ENCODE results near the gene MPDZ. TPM values are rescaled to one million over a fixed set of nuclear protein-coding genes. Genes with fewer than 3 reads are reported as not detected.

Gene MPDZ, protein sequence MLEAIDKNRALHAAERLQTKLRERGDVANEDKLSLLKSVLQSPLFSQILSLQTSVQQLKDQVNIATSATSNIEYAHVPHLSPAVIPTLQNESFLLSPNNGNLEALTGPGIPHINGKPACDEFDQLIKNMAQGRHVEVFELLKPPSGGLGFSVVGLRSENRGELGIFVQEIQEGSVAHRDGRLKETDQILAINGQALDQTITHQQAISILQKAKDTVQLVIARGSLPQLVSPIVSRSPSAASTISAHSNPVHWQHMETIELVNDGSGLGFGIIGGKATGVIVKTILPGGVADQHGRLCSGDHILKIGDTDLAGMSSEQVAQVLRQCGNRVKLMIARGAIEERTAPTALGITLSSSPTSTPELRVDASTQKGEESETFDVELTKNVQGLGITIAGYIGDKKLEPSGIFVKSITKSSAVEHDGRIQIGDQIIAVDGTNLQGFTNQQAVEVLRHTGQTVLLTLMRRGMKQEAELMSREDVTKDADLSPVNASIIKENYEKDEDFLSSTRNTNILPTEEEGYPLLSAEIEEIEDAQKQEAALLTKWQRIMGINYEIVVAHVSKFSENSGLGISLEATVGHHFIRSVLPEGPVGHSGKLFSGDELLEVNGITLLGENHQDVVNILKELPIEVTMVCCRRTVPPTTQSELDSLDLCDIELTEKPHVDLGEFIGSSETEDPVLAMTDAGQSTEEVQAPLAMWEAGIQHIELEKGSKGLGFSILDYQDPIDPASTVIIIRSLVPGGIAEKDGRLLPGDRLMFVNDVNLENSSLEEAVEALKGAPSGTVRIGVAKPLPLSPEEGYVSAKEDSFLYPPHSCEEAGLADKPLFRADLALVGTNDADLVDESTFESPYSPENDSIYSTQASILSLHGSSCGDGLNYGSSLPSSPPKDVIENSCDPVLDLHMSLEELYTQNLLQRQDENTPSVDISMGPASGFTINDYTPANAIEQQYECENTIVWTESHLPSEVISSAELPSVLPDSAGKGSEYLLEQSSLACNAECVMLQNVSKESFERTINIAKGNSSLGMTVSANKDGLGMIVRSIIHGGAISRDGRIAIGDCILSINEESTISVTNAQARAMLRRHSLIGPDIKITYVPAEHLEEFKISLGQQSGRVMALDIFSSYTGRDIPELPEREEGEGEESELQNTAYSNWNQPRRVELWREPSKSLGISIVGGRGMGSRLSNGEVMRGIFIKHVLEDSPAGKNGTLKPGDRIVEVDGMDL (N-terminal part only)
- total RNA-seq (2014; rRNA removed; shearing (Covaris generic); ENCODE audit: low replicate concordance), result not detected in 2 replicates

DNA sequence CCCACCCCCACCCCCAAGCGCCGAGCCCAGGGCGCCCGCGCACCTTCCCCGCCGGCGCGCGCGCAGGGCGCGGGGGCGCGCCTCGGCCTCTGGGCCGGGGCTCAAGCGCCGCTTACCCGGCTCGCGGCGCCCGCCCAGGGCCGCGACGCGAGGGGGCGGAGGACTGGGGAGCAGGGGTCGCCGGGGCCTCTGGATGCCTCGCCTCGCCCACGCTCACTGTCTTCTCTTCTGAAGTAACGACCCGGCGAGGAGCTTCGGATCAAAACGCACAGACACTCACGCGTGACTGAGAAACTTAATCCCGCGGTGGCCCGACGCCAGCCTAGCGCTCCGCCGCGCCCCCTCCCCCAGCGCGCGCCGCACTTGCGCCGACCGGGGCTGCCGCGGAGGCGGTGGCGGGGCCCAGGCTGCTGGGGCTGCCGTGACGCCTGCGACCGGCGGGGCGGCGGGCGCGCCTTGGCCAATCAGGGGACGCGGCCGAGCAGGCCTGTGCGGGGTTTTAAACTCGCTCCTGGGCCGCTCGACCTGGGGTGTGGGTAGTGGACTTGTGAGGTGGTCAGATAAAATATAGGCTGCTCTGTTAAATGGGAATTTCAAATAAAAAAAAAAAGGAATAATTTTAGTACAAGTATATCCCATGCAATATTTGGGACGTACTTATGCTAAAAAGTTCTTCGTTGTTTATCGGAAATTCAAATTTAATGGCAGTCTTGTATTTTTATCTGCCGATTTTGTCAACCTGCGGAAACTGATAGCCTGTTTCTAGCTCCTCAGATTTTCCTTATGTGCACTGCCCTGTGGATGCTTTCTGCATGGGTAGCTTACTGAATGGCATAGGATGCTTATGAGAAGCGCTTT, at the start of gene MPDZ:
Gene MPDZ (minus strand): TSS at position 409 of the 858 bp plus-strand sequence. CDS start 29,377 bp downstream, outside the sequence.
- no peaks in the 10 kb centered on the region for H3K9me3 ChIP-seq (ENCODE audit: low read length)
- H2AFZ ChIP-seq (ENCODE audit: low read length), result no peak within 1 kb of the TSS
- no peak within 1 kb of the TSS for H3K9ac ChIP-seq (ENCODE audit: low read length)
- no peak within 1 kb of the TSS for H3K4me2 ChIP-seq (ENCODE audit: low read depth, low read length, poor library complexity, severe bottlenecking)
- H3K27me3 ChIP-seq (ENCODE audit: low read length), result no peaks in the 10 kb centered on the region
- no peak for DNase-seq
- no peaks in the 10 kb centered on the region for H3K36me3 ChIP-seq (ENCODE audit: insufficient read depth, low read length)
- H4K20me1 ChIP-seq (ENCODE audit: insufficient read depth, low read depth, low read length), result no peaks in the 10 kb centered on the region
- H3K9me2 ChIP-seq (replicated peaks; ENCODE audit: insufficient read depth, low read length), result no peaks in the 10 kb centered on the region
- H3K79me2 ChIP-seq (ENCODE audit: low read length), result no peaks in the 10 kb centered on the region
- H3K4me1 ChIP-seq (ENCODE audit: low read length), result no peaks in the 10 kb centered on the region
- H3K4me3 ChIP-seq (ENCODE audit: low read length), result no peak within 1 kb of the TSS
- no peak within 1 kb of the TSS for H3K27ac ChIP-seq (ENCODE audit: low read length)

- H3K79me2 ChIP-seq (ENCODE audit: low read length), result no peaks in the 10 kb centered on the region
- no peak overlapping the region for H3K9ac ChIP-seq (ENCODE audit: low read length)
- H3K4me3 ChIP-seq (ENCODE audit: low read length), result no peak overlapping the region
- no peak overlapping the region for H2AFZ ChIP-seq (ENCODE audit: low read length)
- H3K4me2 ChIP-seq (ENCODE audit: low read depth, low read length, poor library complexity, severe bottlenecking), result no peak overlapping the region
- no peaks in the 10 kb centered on the region for H3K27me3 ChIP-seq (ENCODE audit: low read length)
- H4K20me1 ChIP-seq (ENCODE audit: insufficient read depth, low read depth, low read length), result no peaks in the 10 kb centered on the region
- no peaks in the 10 kb centered on the region for H3K9me3 ChIP-seq (ENCODE audit: low read length)
- no peaks in the 10 kb centered on the region for H3K9me2 ChIP-seq (replicated peaks; ENCODE audit: insufficient read depth, low read length)
- no peak for DNase-seq
- H3K36me3 ChIP-seq (ENCODE audit: insufficient read depth, low read length), result no peaks in the 10 kb centered on the region; the same call in 1 of the 2 replicates
- H3K27ac ChIP-seq (ENCODE audit: low read length), result no peak overlapping the region
- H3K4me1 ChIP-seq (ENCODE audit: low read length), result no peaks in the 10 kb centered on the region
Measured at GRCh38 chr9:13324988-13325387, 45.5 kb upstream of the MPDZ start.

DNA sequence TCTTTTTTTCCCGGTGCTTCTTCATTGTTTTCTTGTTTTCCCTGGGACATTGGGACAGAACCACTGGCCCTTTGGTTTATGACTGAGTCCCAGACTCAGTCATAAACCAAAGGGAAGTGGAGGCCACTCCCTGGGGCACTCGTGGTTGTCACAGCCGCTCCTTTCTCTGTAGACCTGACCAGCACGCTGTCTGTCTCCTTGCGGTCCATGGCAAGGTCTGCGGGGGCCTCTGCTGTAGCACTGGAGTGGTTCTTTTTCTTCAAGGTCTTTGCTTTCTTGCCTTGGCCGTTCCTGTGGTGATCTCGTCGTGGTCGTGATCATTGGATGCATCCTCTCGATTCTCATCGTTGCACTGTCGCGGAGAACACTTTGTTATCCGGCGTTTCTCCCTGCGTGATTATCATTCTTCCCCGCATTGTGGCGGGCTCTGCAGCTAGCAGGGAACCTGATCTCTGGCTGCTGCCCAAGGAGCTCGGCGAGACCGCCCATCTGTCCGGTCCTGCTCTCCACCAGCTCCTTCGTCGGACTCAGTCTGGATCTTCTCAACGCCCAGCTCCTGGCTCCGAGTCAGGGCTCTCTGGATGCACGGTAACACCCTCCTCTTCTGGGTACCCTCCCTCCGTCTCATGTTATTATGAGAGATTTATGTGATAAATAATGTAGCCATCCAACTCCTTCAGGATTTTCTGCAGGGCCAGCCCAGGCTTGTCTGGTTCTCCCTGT, 43.5 kb upstream of the MPDZ start:
- Histone ChIP-seq H3K4me2 (ENCODE audit: low read depth, low read length, poor library complexity, severe bottlenecking) (no peak overlapping the region), H3K4me3 (ENCODE audit: low read length) (no peak overlapping the region), H2AFZ (ENCODE audit: low read length) (no peak overlapping the region), H3K9ac (ENCODE audit: low read length) (no peak overlapping the region), H3K9me2 (replicated peaks; ENCODE audit: insufficient read depth, low read length) (no peaks in the 10 kb centered on the region), H3K27ac (ENCODE audit: low read length) (no peak overlapping the region), H3K9me3 (ENCODE audit: low read length) (no peaks in the 10 kb centered on the region; the same call in 1 of the 2 replicates), H3K79me2 (ENCODE audit: low read length) (no peaks in the 10 kb centered on the region), H4K20me1 (ENCODE audit: insufficient read depth, low read depth, low read length) (no peaks in the 10 kb centered on the region), H3K36me3 (ENCODE audit: insufficient read depth, low read length) (no peaks in the 10 kb centered on the region; the same call in 1 of the 2 replicates), H3K27me3 (ENCODE audit: low read length) (no peaks in the 10 kb centered on the region), H3K4me1 (ENCODE audit: low read length) (no peaks in the 10 kb centered on the region)
- DNase-seq, result no peak

GRCh38 chr9:13318027-13318426, 38.5 kb upstream of the MPDZ start:
- no peaks in the 10 kb centered on the region; the same call in 1 of the 2 replicates for H3K36me3 ChIP-seq (ENCODE audit: insufficient read depth, low read length)
- no peaks in the 10 kb centered on the region for H3K4me1 ChIP-seq (ENCODE audit: low read length)
- no peaks in the 10 kb centered on the region for H4K20me1 ChIP-seq (ENCODE audit: insufficient read depth, low read depth, low read length)
- no peaks in the 10 kb centered on the region; the same call in 1 of the 2 replicates for H3K9me3 ChIP-seq (ENCODE audit: low read length)
- no peak overlapping the region for H3K4me2 ChIP-seq (ENCODE audit: low read depth, low read length, poor library complexity, severe bottlenecking)
- H3K4me3 ChIP-seq (ENCODE audit: low read length), result no peak overlapping the region
- H3K27me3 ChIP-seq (ENCODE audit: low read length), result no peaks in the 10 kb centered on the region
- no peak overlapping the region for H3K27ac ChIP-seq (ENCODE audit: low read length)
- no peak overlapping the region for H2AFZ ChIP-seq (ENCODE audit: low read length)
- H3K9ac ChIP-seq (ENCODE audit: low read length), result no peak overlapping the region
- DNase-seq, result no peak
- H3K9me2 ChIP-seq (replicated peaks; ENCODE audit: insufficient read depth, low read length), result no peaks in the 10 kb centered on the region
- no peaks in the 10 kb centered on the region for H3K79me2 ChIP-seq (ENCODE audit: low read length)

GRCh38 chr9:13296972-13297371, 17.5 kb upstream of the MPDZ start:
- Histone ChIP-seq H3K4me2 (ENCODE audit: low read depth, low read length, poor library complexity, severe bottlenecking) (no peak overlapping the region), H3K4me3 (ENCODE audit: low read length) (no peak overlapping the region), H3K27me3 (ENCODE audit: low read length) (no peaks in the 10 kb centered on the region), H3K36me3 (ENCODE audit: insufficient read depth, low read length) (no peaks in the 10 kb centered on the region), H2AFZ (ENCODE audit: low read length) (no peak overlapping the region), H3K9me3 (ENCODE audit: low read length) (no peaks in the 10 kb centered on the region), H3K27ac (ENCODE audit: low read length) (no peak overlapping the region), H3K9me2 (replicated peaks; ENCODE audit: insufficient read depth, low read length) (no peaks in the 10 kb centered on the region), H4K20me1 (ENCODE audit: insufficient read depth, low read depth, low read length) (no peaks in the 10 kb centered on the region), H3K79me2 (ENCODE audit: low read length) (no peaks in the 10 kb centered on the region), H3K4me1 (ENCODE audit: low read length) (no peaks in the 10 kb centered on the region), H3K9ac (ENCODE audit: low read length) (no peak overlapping the region)
- no peak for DNase-seq

DNA sequence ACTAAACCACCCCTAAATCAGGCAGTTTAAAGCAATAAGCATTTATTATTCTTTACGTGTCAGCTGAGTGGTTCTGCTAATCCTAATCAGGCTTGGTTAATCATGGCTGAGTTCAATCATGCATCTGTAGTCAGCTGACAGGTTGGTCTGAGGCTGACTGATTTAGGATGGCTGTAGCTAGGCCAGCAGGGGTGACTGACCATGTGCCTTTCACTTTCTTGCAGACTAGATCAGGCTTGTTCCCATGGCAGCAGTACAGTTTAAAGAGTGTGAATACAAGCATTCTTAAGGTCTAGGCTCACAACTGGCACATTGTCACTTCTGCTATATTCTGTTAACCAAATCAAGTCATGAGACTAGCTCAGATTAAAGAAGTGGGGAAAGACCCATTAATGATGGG, 16.1 kb upstream of the MPDZ start:
- H3K4me3 ChIP-seq (ENCODE audit: low read length), result no peak overlapping the region
- no peaks in the 10 kb centered on the region for H4K20me1 ChIP-seq (ENCODE audit: insufficient read depth, low read depth, low read length)
- H3K4me2 ChIP-seq (ENCODE audit: low read depth, low read length, poor library complexity, severe bottlenecking), result no peak overlapping the region
- H3K27ac ChIP-seq (ENCODE audit: low read length), result no peak overlapping the region
- no peaks in the 10 kb centered on the region for H3K79me2 ChIP-seq (ENCODE audit: low read length)
- no peaks in the 10 kb centered on the region for H3K36me3 ChIP-seq (ENCODE audit: insufficient read depth, low read length)
- H3K9ac ChIP-seq (ENCODE audit: low read length), result no peak overlapping the region
- H3K9me3 ChIP-seq (ENCODE audit: low read length), result no peaks in the 10 kb centered on the region
- DNase-seq, result no peak
- no peak overlapping the region for H2AFZ ChIP-seq (ENCODE audit: low read length)
- no peaks in the 10 kb centered on the region for H3K4me1 ChIP-seq (ENCODE audit: low read length)
- no peaks in the 10 kb centered on the region for H3K9me2 ChIP-seq (replicated peaks; ENCODE audit: insufficient read depth, low read length)
- no peaks in the 10 kb centered on the region for H3K27me3 ChIP-seq (ENCODE audit: low read length)

DNA sequence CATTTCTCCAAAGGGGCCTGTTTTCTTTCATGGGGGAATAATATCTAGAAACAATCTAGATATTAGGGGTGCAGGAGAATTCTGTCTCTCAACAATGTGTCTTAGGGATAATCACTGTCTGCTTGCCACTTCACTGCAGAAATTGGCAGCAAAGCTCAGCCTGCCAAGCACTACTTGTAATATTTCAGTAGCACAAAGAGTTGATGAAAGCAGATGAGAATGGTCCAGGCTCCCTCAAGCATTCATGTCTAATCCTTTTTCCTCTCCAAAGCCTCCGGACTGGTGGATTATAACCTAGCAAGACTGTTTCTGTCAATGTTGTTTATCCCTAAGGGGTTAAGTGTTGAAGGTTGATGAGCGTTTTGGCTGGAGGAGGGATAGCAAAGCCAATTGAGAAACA, 13.3 kb upstream of the MPDZ start:
- Histone ChIP-seq H3K27me3 (ENCODE audit: low read length) (no peaks in the 10 kb centered on the region), H3K4me3 (ENCODE audit: low read length) (no peak overlapping the region), H3K9me3 (ENCODE audit: low read length) (no peaks in the 10 kb centered on the region), H3K36me3 (ENCODE audit: insufficient read depth, low read length) (no peaks in the 10 kb centered on the region), H3K4me2 (ENCODE audit: low read depth, low read length, poor library complexity, severe bottlenecking) (no peak overlapping the region), H3K4me1 (ENCODE audit: low read length) (no peaks in the 10 kb centered on the region), H3K27ac (ENCODE audit: low read length) (no peak overlapping the region), H3K9ac (ENCODE audit: low read length) (no peak overlapping the region), H2AFZ (ENCODE audit: low read length) (no peak overlapping the region), H4K20me1 (ENCODE audit: insufficient read depth, low read depth, low read length) (no peaks in the 10 kb centered on the region), H3K9me2 (replicated peaks; ENCODE audit: insufficient read depth, low read length) (no peaks in the 10 kb centered on the region), H3K79me2 (ENCODE audit: low read length) (no peaks in the 10 kb centered on the region)
- no peak for DNase-seq

Data from Karpas-422 (cell line).